Suprapubic skin (tissue), 2 donors: Measurements from ENCODE around the gene RMC1.

Source experiments
- EP300 ChIP-seq: sonication (generic); formaldehyde crosslinking; IDR thresholded peaks from one replicate; pipeline ENCODE4 v1.6.1; 2017; ENCODE audit warnings: antibody characterized with exemption
- POLR2A ChIP-seq, 2 donors: fragments of 450-650 bp; IDR thresholded peaks; one replicate each; pipeline ENCODE4 v1.6.1; 2017; ENCODE audit warnings: antibody characterized with exemption in 2 of 2, mild to moderate bottlenecking in 2 of 2, moderate library complexity in 2 of 2

GRCh38 chr18:23532848-23533247, 29.5 kb downstream of the RMC1 start:
- TF ChIP-seq POLR2A (IDR thresholded peaks at IDR 0.05) (no peak), EP300 (no peak)
